Heart left ventricle (tissue), 16 donors: Measurements from ENCODE around the gene ZFYVE19. TPM values are rescaled to one million over a fixed set of nuclear protein-coding genes. Genes with fewer than 3 reads are reported as not detected.

Source experiments
- ATAC-seq, 4 donors: fragments of 200-7000 bp; cut with Tn5 transposase; one replicate each; pipeline ENCODE4 v1.9.1; 2020 to 2022; ENCODE audit warnings: moderate library complexity in 4 of 4, mild to moderate bottlenecking in 3 of 4, moderate number of reproducible peaks in 1 of 4
- DNase-seq, 5 donors: peaks; one replicate each; pipeline ENCODE4 v3.0.0-alpha.2; 2020
- H3K27ac ChIP-seq, 12 donors: fragments of 200-600 bp; sonication (generic) in 4 of 12; one replicate each; pipeline versions ENCODE4 v1.5.0 to v1.8.0; 2016 to 2022; ENCODE audit warnings: mild to moderate bottlenecking in 2 of 12
- H3K27me3 ChIP-seq, 9 donors: fragments of 200-600 bp; sonication (generic) in 2 of 9; one replicate each; pipeline versions ENCODE4 v1.5.1 to v1.8.0; 2016 to 2022; ENCODE audit warnings: mild to moderate bottlenecking in 3 of 9
- H3K36me3 ChIP-seq, 9 donors: fragments of 200-600 bp; sonication (generic) in 2 of 9; one replicate each; pipeline versions ENCODE4 v1.5.0 to v1.8.0; 2018 to 2022; ENCODE audit warnings: mild to moderate bottlenecking in 2 of 9
- H3K4me1 ChIP-seq, 12 donors: fragments of 200-600 bp; sonication (generic) in 4 of 12; one replicate each; pipeline versions ENCODE4 v1.5.0 to v1.8.0; 2016 to 2022; ENCODE audit warnings: mild to moderate bottlenecking in 3 of 12
- H3K4me3 ChIP-seq, 12 donors: fragments of 200-600 bp; sonication (generic) in 4 of 12; one replicate each; pipeline versions ENCODE4 v1.5.0 to v1.8.0; 2017 to 2022; ENCODE audit warnings: mild to moderate bottlenecking in 9 of 12, moderate library complexity in 4 of 12
- H3K9me3 ChIP-seq, 12 donors: fragments of 200-600 bp; sonication (generic) in 4 of 12; one replicate each; pipeline versions ENCODE4 v1.5.0 to v1.8.0; 2016 to 2022; ENCODE audit warnings: mild to moderate bottlenecking in 1 of 12
- CTCF ChIP-seq, 12 donors: fragments of 200-600 bp; sonication (generic) in 4 of 12; IDR thresholded peaks; one replicate each; pipeline versions ENCODE4 v1.5.0 to v1.8.0; 2018 to 2022; ENCODE audit warnings: antibody characterized with exemption in 12 of 12, mild to moderate bottlenecking in 5 of 12
- POLR2A ChIP-seq, 2 donors: fragments of 450-650 bp; IDR thresholded peaks; one replicate each; pipeline ENCODE4 v1.6.1; 2017; ENCODE audit warnings: antibody characterized with exemption in 2 of 2, mild to moderate bottlenecking in 2 of 2, moderate library complexity in 2 of 2
- WGBS, 4 donors: extraction: QIAGEN DNeasy Blood & Tissue Kit in 2 of 4; methylation state at CpG; one replicate each; pipeline versions ENCODE4 v1.1.5 to v1.1.7; 2013 to 2018; 5-methylcytosine and 5-hydroxymethylcytosine counted together
- intact Hi-C, 10 donors: fragments of 100-400 bp; cut with DNase I; formaldehyde crosslinking; loops; one replicate each; pipeline versions ENCODE4 v1.11.1 to v1.14.2; 2022
- polyA plus RNA-seq, 2 donors: library from polyadenylated mRNA; stranded (reverse); fragments of 200-250 nt; gene quantifications; one replicate each; pipeline ENCODE4 v1.2.3, GENCODE V29; 2013
- total RNA-seq, 9 donors: library from RNA; depleted of rRNA in 2 of 9; stranded (reverse); fragments of >200 nt in 2 of 9; fragmentation: NEBNext Ultra II Directional in 3 of 9; extraction: Animal tissue kit (Norgen Biotek cat#: 25700) in 3 of 9; gene quantifications; one replicate each; pipeline versions ENCODE4 v1.1.0 to v1.2.4, GENCODE V29; 2016 to 2023
- donor health status: ischemic (EF 13 %, LVEDD 7.1; RV severe dilation, severe dysfunction).
- donor health status: healthy with polysubstance abuse.
- donor health status: DM: no; HTN: yes; CAD: no.
- donor health status: DM: no; HTN: no; CAD: no.
- donor health status: ischemic (EF 25% LVEDD 6.9; RV normal size, moderate dysfunction).
- donor health status: ischemic (EF 25% LVEDD 5.7; RV mildly dilated, moderate dysfunction).
- donor health status: healthy.
- donor health status: DM: yes; HTN: yes; CAD: no.
- donor health status: ischemic (EF 35%, LVEDD 5.7; RV mildly dilated, moderate dysfunction).
- donor health status: nonischemic (EF 11% LVEDD 7.7; RV severe dilation, severe dysfunction).
- donor health status: DM: yes; HTN: yes; CAD: no.
- donor health status: PGD.
- donor health status: ischemic (EF 29% LVEDD 5.4; RV normal size, mild dysfunction).
- donor health status: nonischemic (EF 23%, LVEDD 6.1; RV moderate dilation, normal function).

Gene ZFYVE19
- total and polyA plus RNA-seq, 11 donors, result 10.5 to 27.1 (median 18.8) TPM

GRCh38 chr15:40845511-40846284 is 38.8 kb downstream of the ZFYVE19 start:
- ATAC-seq (no peak), DNase-seq (no peak)
- intact Hi-C loops, result no loop called here
- Histone ChIP-seq H3K9me3 (no peaks in the 10 kb centered on the region), H3K27ac (no peak overlapping the region), H3K36me3 (no peaks in the 10 kb centered on the region), H3K4me1 (peaks cover 0 to 37% (median 10%) of the 10 kb centered on the region in 12 donors), H3K4me3 (peak overlapping the region in 1 of 12 donors; percentile 68), H3K27me3 (peaks cover 9 to 40% (median 19%) of the 10 kb centered on the region in 9 donors)
- TF ChIP-seq POLR2A (IDR thresholded peaks at IDR 0.05) (no peak), CTCF (IDR thresholded peaks at IDR 0.05) (no peak)
- 84 to 92% (median 90%) methylated on average over 8 of the region's 8 CpGs for WGBS, 4 donors

- Histone ChIP-seq H3K4me1 (peaks cover 0 to 37% (median 10%) of the 10 kb centered on the region in 12 donors), H3K4me3 (no peak overlapping the region), H3K27ac (peak overlapping the region in 1 of 12 donors; percentile 73), H3K36me3 (no peaks in the 10 kb centered on the region), H3K9me3 (no peaks in the 10 kb centered on the region), H3K27me3 (peaks cover 9 to 40% (median 19%) of the 10 kb centered on the region in 9 donors)
- intact Hi-C loops, result no loop called here
- no peak for DNase-seq
- ATAC-seq, result no peak
- TF ChIP-seq POLR2A (IDR thresholded peaks at IDR 0.05) (no peak), CTCF (IDR thresholded peaks at IDR 0.05) (no peak)
Observed at GRCh38 chr15:40846841-40847222, 39.9 kb downstream of the ZFYVE19 start.

GRCh38 chr15:40847223-40847961 is 40.5 kb downstream of the ZFYVE19 start:
- intact Hi-C loops, result no loop called here
- no peak for TF ChIP-seq POLR2A (IDR thresholded peaks at IDR 0.05)
- no peak for TF ChIP-seq CTCF (IDR thresholded peaks at IDR 0.05)
- Histone ChIP-seq H3K9me3 (no peaks in the 10 kb centered on the region), H3K4me3 (peak overlapping the region in 1 of 12 donors; percentile 4), H3K36me3 (no peaks in the 10 kb centered on the region), H3K27me3 (peaks cover 9 to 40% (median 19%) of the 10 kb centered on the region in 9 donors), H3K27ac (peak overlapping the region in 1 of 12 donors; percentile 73), H3K4me1 (peaks cover 0 to 37% (median 10%) of the 10 kb centered on the region in 12 donors)
- 77 to 79% (median 78%) methylated on average over 7 of the region's 7 CpGs for WGBS, 4 donors
- DNase-seq (peak in 4 of 5 donors; percentile 44 to 58 (median 48)), ATAC-seq (peak; percentile 64 to 84 (median 80))

- DNase-seq (no peak), ATAC-seq (no peak)
- no peak for TF ChIP-seq POLR2A (IDR thresholded peaks at IDR 0.05)
- no peak for TF ChIP-seq CTCF (IDR thresholded peaks at IDR 0.05)
- no peaks in the 10 kb centered on the region for H3K36me3 ChIP-seq
- 75 to 88% (median 83%) methylated on average over 8 of the region's 8 CpGs for WGBS, 4 donors
- intact Hi-C loops, result loop anchor here in 3 of 10 donors (10.0 kb wide), 2 partner anchors 176 to 334 kb away; no protein-coding TSS in a partner anchor
- H3K4me3 ChIP-seq, result no peak overlapping the region
- H3K4me1 ChIP-seq, result peaks cover 0 to 20% (median 0%) of the 10 kb centered on the region in 12 donors
- peaks cover 0 to 13% (median 4%) of the 10 kb centered on the region in 9 donors for H3K27me3 ChIP-seq
- H3K27ac ChIP-seq, result no peak overlapping the region
- H3K9me3 ChIP-seq, result no peaks in the 10 kb centered on the region
Observed at GRCh38 chr15:40850576-40851112, 43.8 kb downstream of the ZFYVE19 start.
